Gastrocnemius medialis (tissue), 4 donors: ENCODE data around the gene TIMP3.

Experiments used
- POLR2A ChIP-seq, 2 donors: fragments of 450-650 bp; IDR thresholded peaks; one replicate each; pipeline ENCODE4 v1.6.1; 2017; ENCODE audit warnings: antibody characterized with exemption in 2 of 2, mild to moderate bottlenecking in 2 of 2, moderate library complexity in 2 of 2
- TF ChIP-seq, protein P1 (sequence below), 5 experiments: fragments of 450-650 bp in 3 of 5; fragments of 200-600 bp in 2 of 5; sonication (generic) in 2 of 5; IDR thresholded peaks in 4 of 5; conservative IDR thresholded peaks in 1 of 5; 1 replicate in 4 of 5; 2 replicates in 1 of 5; pipeline ENCODE4 v1.5.1; 2016 to 2019; ENCODE audit warnings: antibody characterized with exemption in 5 of 5, mild to moderate bottlenecking in 3 of 5, moderate library complexity in 3 of 5

DNA sequence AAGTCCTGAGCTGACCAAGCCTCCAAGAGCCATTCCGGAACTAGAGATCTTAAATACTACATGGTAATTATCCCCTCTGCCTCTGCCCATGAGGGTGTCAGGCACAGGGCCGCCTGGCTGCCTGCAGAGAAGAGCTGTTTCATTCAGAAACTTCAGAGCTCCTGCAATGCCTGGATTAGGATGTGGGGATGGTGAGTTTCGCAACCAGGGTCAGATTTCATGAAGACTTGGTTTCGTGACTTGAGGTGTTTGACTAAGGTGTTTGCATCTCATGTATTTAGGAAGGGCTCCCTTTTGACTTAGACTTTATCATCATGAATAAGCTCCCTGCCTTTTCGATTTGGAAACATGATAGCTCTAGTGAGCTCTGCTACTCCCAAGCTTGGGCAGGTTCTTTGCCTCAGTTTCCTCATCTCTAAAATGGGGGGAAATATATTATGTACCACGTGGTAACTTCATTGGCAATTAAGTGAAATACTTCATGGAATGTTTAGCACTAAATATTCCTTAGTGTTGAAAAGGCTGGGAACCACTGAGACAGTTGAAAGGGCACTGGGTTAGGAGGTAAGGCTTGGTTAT, 9.1 kb downstream of the TIMP3 start:
- TF ChIP-seq, protein P1, sequence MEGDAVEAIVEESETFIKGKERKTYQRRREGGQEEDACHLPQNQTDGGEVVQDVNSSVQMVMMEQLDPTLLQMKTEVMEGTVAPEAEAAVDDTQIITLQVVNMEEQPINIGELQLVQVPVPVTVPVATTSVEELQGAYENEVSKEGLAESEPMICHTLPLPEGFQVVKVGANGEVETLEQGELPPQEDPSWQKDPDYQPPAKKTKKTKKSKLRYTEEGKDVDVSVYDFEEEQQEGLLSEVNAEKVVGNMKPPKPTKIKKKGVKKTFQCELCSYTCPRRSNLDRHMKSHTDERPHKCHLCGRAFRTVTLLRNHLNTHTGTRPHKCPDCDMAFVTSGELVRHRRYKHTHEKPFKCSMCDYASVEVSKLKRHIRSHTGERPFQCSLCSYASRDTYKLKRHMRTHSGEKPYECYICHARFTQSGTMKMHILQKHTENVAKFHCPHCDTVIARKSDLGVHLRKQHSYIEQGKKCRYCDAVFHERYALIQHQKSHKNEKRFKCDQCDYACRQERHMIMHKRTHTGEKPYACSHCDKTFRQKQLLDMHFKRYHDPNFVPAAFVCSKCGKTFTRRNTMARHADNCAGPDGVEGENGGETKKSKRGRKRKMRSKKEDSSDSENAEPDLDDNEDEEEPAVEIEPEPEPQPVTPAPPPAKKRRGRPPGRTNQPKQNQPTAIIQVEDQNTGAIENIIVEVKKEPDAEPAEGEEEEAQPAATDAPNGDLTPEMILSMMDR (IDR thresholded peaks at IDR 0.05 in 4 of 5, conservative IDR thresholded peaks at IDR 0.05 in 1 of 5), result no peak
- no peak for TF ChIP-seq POLR2A (IDR thresholded peaks at IDR 0.05)
